NCI-H82 (cell line): ENCODE measurements around the gene CPT1A.

Experiments
- DNase-seq: peaks from one replicate; lab custom pipeline; 2025; lab: John Stamatoyannopoulos, UW

CPT1A gene

DNA sequence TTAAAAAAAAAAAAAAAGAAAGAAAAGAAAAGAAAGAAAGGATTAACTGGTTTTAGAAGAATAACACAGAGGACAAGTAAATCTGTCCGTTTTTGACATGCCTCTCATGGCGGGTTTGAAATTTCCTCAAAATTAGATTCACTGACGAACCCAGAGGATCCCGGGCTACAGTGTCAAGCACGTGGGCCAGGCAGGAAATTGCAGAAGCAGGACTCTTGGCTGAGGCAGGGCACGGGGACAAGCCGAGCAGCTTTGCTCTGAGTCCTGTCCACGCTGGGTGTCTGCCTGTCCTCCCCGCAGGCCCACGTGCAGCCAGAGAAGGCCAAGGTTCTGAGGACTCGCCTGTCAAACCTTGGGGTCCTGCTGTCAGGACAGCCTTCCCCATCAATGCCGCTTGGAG is 132.7 kb downstream of the CPT1A start:
- DNase-seq: no peak

- no peak for DNase-seq
Observed at GRCh38 chr11:68707527-68707926, 134.2 kb downstream of the CPT1A start.

DNA sequence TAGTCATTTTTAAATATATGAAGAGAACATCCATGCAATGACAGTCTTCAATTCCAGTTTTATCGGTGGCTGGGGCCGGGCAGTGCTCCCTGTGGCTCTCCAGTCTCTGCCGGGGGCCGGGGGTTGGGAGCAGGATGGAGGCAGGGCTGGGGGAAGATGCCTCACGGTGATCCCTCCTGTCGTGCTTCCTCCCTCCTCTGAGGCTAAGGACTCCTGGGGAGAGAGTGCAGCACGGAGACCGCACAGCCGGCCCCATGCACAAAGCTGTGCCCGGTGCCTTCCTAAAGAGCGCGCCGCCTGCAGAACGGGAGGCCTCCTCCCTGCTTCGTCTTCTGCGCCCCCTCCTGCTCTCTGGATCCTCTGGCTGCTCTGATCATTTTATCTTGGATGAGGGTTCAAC is 136.8 kb downstream of the CPT1A start:
- DNase-seq: peak; percentile 42
